Measurements from ENCODE around the gene GLI3. TPM values are rescaled to one million over a fixed set of nuclear protein-coding genes. Genes with fewer than 3 reads are reported as not detected.

GLI3 gene
- total RNA-seq, result 100 to 1,000 TPM in 1 of 4 donors, 10 to 100 TPM in 3; 16.5 to 105 (median 22.6) TPM

- Histone ChIP-seq H3K27me3 (no peaks in the 10 kb centered on the region), H3K27ac (peak within 1 kb of the TSS; percentile 95 to 99), H3K36me3 (no peaks in the 10 kb centered on the region), H3K4me3 (peak within 1 kb of the TSS; percentile 60 to 80), H3K9me3 (no peaks in the 10 kb centered on the region), H3K4me1 (peaks cover 4 to 7% of the 10 kb centered on the region in 2 donors)
- intact Hi-C loops (cut with DNase I; ENCODE audit: low total_unique reads), result no loop called here
- TF ChIP-seq CTCF (IDR thresholded peaks at IDR 0.05) (peak in 3 of 4 experiments; percentile 13 to 61 (median 46)), POLR2A (IDR thresholded peaks at IDR 0.05) (peak; percentile 71 to 73)
- DNase-seq, result peak; percentile 92 to 95
Measured at GRCh38 chr7:42236976-42237810, at the start of gene GLI3. Gene GLI3, minus strand, starts transcription at chr7:42237209. Its CDS starts 13,956 bp downstream, at chr7:42223253.

GRCh38 chr7:42285383-42285824, 48.4 kb upstream of the GLI3 start:
- H3K4me1 ChIP-seq, result no peaks in the 10 kb centered on the region
- no peak for TF ChIP-seq CTCF (IDR thresholded peaks at IDR 0.05)
- no peak for TF ChIP-seq POLR2A (IDR thresholded peaks at IDR 0.05)
- H3K27me3 ChIP-seq, result no peaks in the 10 kb centered on the region
- no peak overlapping the region for H3K4me3 ChIP-seq
- H3K36me3 ChIP-seq, result no peaks in the 10 kb centered on the region
- intact Hi-C loops (cut with DNase I; ENCODE audit: low total_unique reads), result no loop called here
- DNase-seq, result no peak
- H3K9me3 ChIP-seq, result no peaks in the 10 kb centered on the region
- H3K27ac ChIP-seq, result no peak overlapping the region

- H3K9me3 ChIP-seq, result no peaks in the 10 kb centered on the region
- no peak for DNase-seq
- intact Hi-C loops (cut with DNase I; ENCODE audit: low total_unique reads), result no loop called here
Measured at GRCh38 chr7:42283553-42283952, 46.5 kb upstream of the GLI3 start.

GRCh38 chr7:42278344-42278743, 41.3 kb upstream of the GLI3 start:
- Histone ChIP-seq H3K27ac (no peak overlapping the region), H3K4me1 (no peaks in the 10 kb centered on the region), H3K4me3 (no peak overlapping the region), H3K27me3 (no peaks in the 10 kb centered on the region), H3K36me3 (no peaks in the 10 kb centered on the region), H3K9me3 (no peaks in the 10 kb centered on the region)
- intact Hi-C loops (cut with DNase I; ENCODE audit: low total_unique reads), result no loop called here
- TF ChIP-seq CTCF (IDR thresholded peaks at IDR 0.05) (no peak), POLR2A (IDR thresholded peaks at IDR 0.05) (no peak)
- DNase-seq, result no peak

More at GRCh38 chr7:42283553-42283952, 46.5 kb upstream of the GLI3 start:
- no peaks in the 10 kb centered on the region for H3K4me1 ChIP-seq
- H3K27ac ChIP-seq, result no peak overlapping the region
- no peaks in the 10 kb centered on the region for H3K27me3 ChIP-seq
- TF ChIP-seq CTCF (IDR thresholded peaks at IDR 0.05), result no peak
- TF ChIP-seq POLR2A (IDR thresholded peaks at IDR 0.05), result no peak
- no peak overlapping the region for H3K4me3 ChIP-seq
- H3K36me3 ChIP-seq, result no peaks in the 10 kb centered on the region

- intact Hi-C loops (cut with DNase I; ENCODE audit: low total_unique reads), result no loop called here
- TF ChIP-seq POLR2A (IDR thresholded peaks at IDR 0.05) (no peak), CTCF (IDR thresholded peaks at IDR 0.05) (no peak)
- H3K36me3 ChIP-seq, result no peaks in the 10 kb centered on the region
- no peaks in the 10 kb centered on the region for H3K9me3 ChIP-seq
- no peak for DNase-seq
- H3K27me3 ChIP-seq, result no peaks in the 10 kb centered on the region
- no peak overlapping the region for H3K27ac ChIP-seq
- no peaks in the 10 kb centered on the region for H3K4me1 ChIP-seq
- H3K4me3 ChIP-seq, result no peak overlapping the region
Measured at GRCh38 chr7:42274053-42274452, 37.0 kb upstream of the GLI3 start.
